ENCODE results near the gene CLCNKA.

The CLCNKA gene

DNA sequence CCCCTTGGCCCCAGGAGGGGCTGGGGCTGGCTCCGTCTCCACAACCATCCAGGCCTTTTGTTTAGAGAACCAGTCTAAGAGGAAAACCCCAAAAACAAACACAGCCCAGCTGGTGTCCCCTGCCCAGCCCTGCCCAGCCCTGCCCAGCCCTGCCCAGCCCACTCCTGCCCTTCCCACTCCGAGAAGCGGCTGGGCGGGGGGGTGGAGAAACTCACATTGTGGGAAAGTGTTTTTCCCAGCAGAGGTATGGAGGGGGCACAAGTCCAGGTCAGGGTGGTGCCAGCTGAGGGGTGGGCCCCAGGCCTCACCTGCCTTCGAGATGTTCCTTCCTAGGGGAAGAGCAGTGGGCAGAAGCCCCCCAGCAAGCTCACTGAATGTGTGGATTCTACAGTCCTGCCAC is 61.6 kb downstream of the CLCNKA start:
- Histone ChIP-seq H3K4me3 (ENCODE audit: low read depth, low read length) (no peak overlapping the region), H3K9me3 (ENCODE audit: control insufficient read depth, insufficient read depth, low read length) (no peaks in the 10 kb centered on the region), H3K36me3 (ENCODE audit: control insufficient read depth, insufficient read depth, low read length) (no peaks in the 10 kb centered on the region), H3K4me1 (ENCODE audit: control insufficient read depth, insufficient read depth, low read length) (peaks cover 5% of the 10 kb centered on the region; the same call in 1 of the 2 replicates), H3K27ac (ENCODE audit: low read depth, low read length) (no peak overlapping the region), H3K27me3 (ENCODE audit: control insufficient read depth, insufficient read depth, low read length) (no peaks in the 10 kb centered on the region), H3K9ac (ENCODE audit: low read depth, low read length) (no peak overlapping the region)

All from HUES48 (cell line).